Liver (tissue), 9 donors: Measurements from ENCODE around the gene NTM. TPM values are rescaled to one million over a fixed set of nuclear protein-coding genes. Genes with fewer than 3 reads are reported as not detected.

Source experiments
- DNase-seq: peaks from one replicate; pipeline ENCODE4 v3.0.0-alpha.2; 2017; ENCODE audit warnings: low spot score
- H3K27ac ChIP-seq, 2 donors: one replicate each; pipeline ENCODE4 v1.7.0; 2013; ENCODE audit warnings: inconsistent platforms in 2 of 2, low read length in 2 of 2, control low read depth in 1 of 2, low read depth in 1 of 2, mild to moderate bottlenecking in 1 of 2
- H3K27me3 ChIP-seq, 4 donors: one replicate each; pipeline versions ENCODE4 v1.6.1 to v1.7.0; 2013; ENCODE audit warnings: low read length in 3 of 4, inconsistent platforms in 1 of 4, mild to moderate bottlenecking in 1 of 4, moderate library complexity in 1 of 4; ENCODE audit not compliant: control insufficient read depth in 4 of 4, insufficient read depth in 4 of 4
- H3K36me3 ChIP-seq, 4 donors: one replicate each; pipeline versions ENCODE4 v1.6.1 to v1.7.0; 2013; ENCODE audit warnings: low read length in 3 of 4, mild to moderate bottlenecking in 3 of 4, low read depth in 1 of 4, moderate library complexity in 1 of 4; ENCODE audit not compliant: control insufficient read depth in 4 of 4, insufficient read depth in 3 of 4
- H3K4me1 ChIP-seq, 4 donors: one replicate each; pipeline versions ENCODE4 v1.6.1 to v1.7.0; 2013; ENCODE audit warnings: low read length in 3 of 4, mild to moderate bottlenecking in 3 of 4, moderate library complexity in 1 of 4; ENCODE audit not compliant: control insufficient read depth in 4 of 4, insufficient read depth in 4 of 4
- H3K4me3 ChIP-seq, 3 donors: one replicate each; pipeline versions ENCODE4 v1.6.1 to v1.7.0; 2013; ENCODE audit warnings: low read length in 3 of 3, control low read depth in 1 of 3, low read depth in 1 of 3, mild to moderate bottlenecking in 1 of 3
- H3K9ac ChIP-seq, 2 donors: one replicate each; pipeline ENCODE4 v1.7.0; 2013; ENCODE audit warnings: low read length in 2 of 2, mild to moderate bottlenecking in 2 of 2, moderate library complexity in 2 of 2, control low read depth in 1 of 2, low read depth in 1 of 2
- H3K9me3 ChIP-seq, 4 donors: one replicate each; pipeline versions ENCODE4 v1.6.1 to v1.7.0; 2013; ENCODE audit warnings: low read length in 3 of 4; ENCODE audit not compliant: control insufficient read depth in 4 of 4
- EGR1 ChIP-seq, 2 donors: IDR thresholded peaks; 2 replicates each; pipeline ENCODE4 v1.6.1; 2016 to 2018; ENCODE audit warnings: antibody characterized with exemption in 2 of 2, low read depth in 2 of 2
- FOXA1 ChIP-seq: IDR thresholded peaks from 2 replicates; pipeline ENCODE4 v1.6.1; 2016; ENCODE audit warnings: antibody characterized with exemption
- FOXA2 ChIP-seq: IDR thresholded peaks from 2 replicates; pipeline ENCODE4 v1.6.1; 2016; ENCODE audit warnings: antibody characterized with exemption
- GABPA ChIP-seq, 2 donors: IDR thresholded peaks in 1 of 2; conservative IDR thresholded peaks in 1 of 2; 2 replicates each; pipeline ENCODE4 v1.6.1; 2016; ENCODE audit warnings: antibody characterized with exemption in 2 of 2, mild to moderate bottlenecking in 1 of 2, moderate library complexity in 1 of 2
- HNF4A ChIP-seq, 2 donors: conservative IDR thresholded peaks; 2 replicates each; pipeline ENCODE4 v1.6.1; 2016; ENCODE audit warnings: antibody characterized with exemption in 2 of 2, mild to moderate bottlenecking in 2 of 2
- HNF4G ChIP-seq: IDR thresholded peaks from 2 replicates; pipeline ENCODE4 v1.6.1; 2016; ENCODE audit warnings: antibody characterized with exemption
- JUND ChIP-seq, 2 donors: IDR thresholded peaks; 2 replicates each; pipeline ENCODE4 v1.6.1; 2016; ENCODE audit warnings: antibody characterized with exemption in 2 of 2
- NR2F2 ChIP-seq: IDR thresholded peaks from 2 replicates; pipeline ENCODE4 v1.6.1; 2016; ENCODE audit warnings: antibody characterized with exemption
- RAD21 ChIP-seq, 2 donors: IDR thresholded peaks; 2 replicates each; pipeline ENCODE4 v1.6.1; 2016; ENCODE audit warnings: antibody characterized with exemption in 2 of 2, mild to moderate bottlenecking in 2 of 2
- SP1 ChIP-seq: IDR thresholded peaks from 2 replicates; pipeline ENCODE4 v1.6.1; 2018; ENCODE audit warnings: antibody characterized with exemption, mild to moderate bottlenecking
- TAF1 ChIP-seq: conservative IDR thresholded peaks from 2 replicates; pipeline ENCODE4 v1.6.1; 2016; ENCODE audit warnings: antibody characterized with exemption, mild to moderate bottlenecking
- YY1 ChIP-seq: IDR thresholded peaks from 2 replicates; pipeline ENCODE4 v1.6.1; 2016; ENCODE audit warnings: antibody characterized with exemption, mild to moderate bottlenecking
- WGBS: extraction: QIAGEN DNeasy Blood & Tissue Kit; methylation state at CpG from one replicate; pipeline ENCODE4 v1.1.7; 2013; 5-methylcytosine and 5-hydroxymethylcytosine counted together
- polyA plus RNA-seq, 2 donors: library from polyadenylated mRNA; stranded (reverse) in 1 of 2; unstranded in 1 of 2; fragments of 200-250 nt in 1 of 2; fragments of >200 nt in 1 of 2; fragmentation: Nextera tagmentation in 1 of 2; extraction: Ambion mirVana in 1 of 2; gene quantifications; one replicate each; pipeline versions ENCODE4 v1.2.1 to v1.2.3, GENCODE V29; 2013 to 2015
- total RNA-seq, 2 donors: library from RNA; depleted of rRNA; stranded (reverse); fragments of >200 nt; gene quantifications; one replicate each; pipeline ENCODE4 v1.2.3, GENCODE V29; 2014
- TF ChIP-seq, protein P1 (sequence below): IDR thresholded peaks from 2 replicates; pipeline ENCODE4 v1.6.1; 2016; ENCODE audit warnings: antibody characterized with exemption
- TF ChIP-seq, protein P2 (sequence below): IDR thresholded peaks from 2 replicates; pipeline ENCODE4 v1.6.1; 2016; ENCODE audit warnings: antibody characterized with exemption
- TF ChIP-seq, protein P3 (sequence below): fragments of 150-350 bp; IDR thresholded peaks from 2 replicates; pipeline ENCODE4 v1.5.1; 2017; ENCODE audit warnings: improper control_type of control experiment, low read depth, low read length; ENCODE audit not compliant: missing input control
- TF ChIP-seq, protein P4 (sequence below): IDR thresholded peaks from 2 replicates; pipeline ENCODE4 v1.6.1; 2016; ENCODE audit warnings: antibody characterized with exemption, mild to moderate bottlenecking
- TF ChIP-seq, protein P5 (sequence below): IDR thresholded peaks from 2 replicates; pipeline ENCODE4 v1.6.1; 2016; ENCODE audit warnings: antibody characterized with exemption
- donor health status: healthy.
- donor health status: healthy.
- donor health status: healthy.
- donor health status: healthy.
- donor health status: healthy.

Gene NTM
- total and polyA plus RNA-seq, 4 donors, result 0.08 to 1.1 (median 0.08) TPM; not detected in 1

DNA sequence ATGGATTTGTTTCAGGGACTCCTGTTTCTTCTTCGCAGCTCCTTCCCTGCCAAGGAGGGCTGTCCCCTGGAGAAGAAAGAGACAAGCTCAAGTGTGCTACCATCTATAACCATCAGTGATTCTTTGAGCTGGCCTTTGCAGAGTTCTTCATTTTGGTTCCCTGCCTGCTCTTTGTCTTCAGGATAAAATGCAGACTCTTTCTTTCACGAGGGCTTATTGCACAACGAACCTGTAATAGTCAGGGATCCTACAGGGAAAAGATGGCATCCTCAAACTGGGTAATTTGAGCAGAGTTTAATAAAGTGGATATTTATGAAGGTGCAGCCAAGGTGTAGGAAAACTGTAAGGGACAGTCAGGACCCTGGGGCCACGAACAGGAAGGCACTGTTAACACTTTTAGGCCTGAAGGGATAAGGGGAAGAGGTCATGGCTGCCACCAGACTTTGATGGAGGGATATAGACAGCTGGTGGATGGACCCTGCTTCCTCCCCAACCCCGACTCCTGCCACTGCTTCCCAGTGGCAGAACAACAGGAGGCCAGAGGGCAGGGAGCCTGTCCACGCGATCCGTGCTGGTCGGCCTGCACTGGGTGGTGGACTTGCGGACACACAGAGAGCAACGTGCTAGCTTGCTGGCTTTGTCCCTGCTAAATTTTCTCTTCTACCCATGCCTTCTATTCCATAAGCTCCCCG, 767.0 kb downstream of the NTM start (continued):
- TF ChIP-seq, protein P1, sequence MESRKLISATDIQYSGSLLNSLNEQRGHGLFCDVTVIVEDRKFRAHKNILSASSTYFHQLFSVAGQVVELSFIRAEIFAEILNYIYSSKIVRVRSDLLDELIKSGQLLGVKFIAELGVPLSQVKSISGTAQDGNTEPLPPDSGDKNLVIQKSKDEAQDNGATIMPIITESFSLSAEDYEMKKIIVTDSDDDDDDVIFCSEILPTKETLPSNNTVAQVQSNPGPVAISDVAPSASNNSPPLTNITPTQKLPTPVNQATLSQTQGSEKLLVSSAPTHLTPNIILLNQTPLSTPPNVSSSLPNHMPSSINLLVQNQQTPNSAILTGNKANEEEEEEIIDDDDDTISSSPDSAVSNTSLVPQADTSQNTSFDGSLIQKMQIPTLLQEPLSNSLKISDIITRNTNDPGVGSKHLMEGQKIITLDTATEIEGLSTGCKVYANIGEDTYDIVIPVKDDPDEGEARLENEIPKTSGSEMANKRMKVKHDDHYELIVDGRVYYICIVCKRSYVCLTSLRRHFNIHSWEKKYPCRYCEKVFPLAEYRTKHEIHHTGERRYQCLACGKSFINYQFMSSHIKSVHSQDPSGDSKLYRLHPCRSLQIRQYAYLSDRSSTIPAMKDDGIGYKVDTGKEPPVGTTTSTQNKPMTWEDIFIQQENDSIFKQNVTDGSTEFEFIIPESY, result no peak

DNA sequence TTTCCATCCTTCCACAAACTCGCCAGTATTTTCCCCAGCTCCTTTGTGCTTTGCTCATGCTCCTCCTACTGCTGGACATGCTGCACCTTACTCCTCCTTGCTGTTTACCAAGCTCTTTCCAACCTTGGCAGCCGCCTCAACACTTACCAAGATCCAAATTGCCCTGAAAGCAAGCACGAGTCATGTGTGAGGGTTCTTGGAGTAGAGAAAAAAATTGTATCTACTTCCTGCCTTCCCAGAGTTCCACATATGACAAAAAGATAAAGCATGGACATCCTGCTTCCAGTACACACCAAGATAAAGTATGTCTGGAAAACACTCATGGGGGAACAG, 767.5 kb downstream of the NTM start:
- H3K27me3 ChIP-seq, result peaks cover 0 to 2% (median 0%) of the 10 kb centered on the region in 4 donors
- no peaks in the 10 kb centered on the region for H3K4me1 ChIP-seq
- H3K27ac ChIP-seq, result no peak overlapping the region
- 71% methylated on average over 3 of the region's 3 CpGs for WGBS
- no peaks in the 10 kb centered on the region for H3K9me3 ChIP-seq
- TF ChIP-seq, protein P2, sequence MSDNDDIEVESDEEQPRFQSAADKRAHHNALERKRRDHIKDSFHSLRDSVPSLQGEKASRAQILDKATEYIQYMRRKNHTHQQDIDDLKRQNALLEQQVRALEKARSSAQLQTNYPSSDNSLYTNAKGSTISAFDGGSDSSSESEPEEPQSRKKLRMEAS, result no peak
- TF ChIP-seq HNF4A (conservative IDR thresholded peaks at IDR 0.05) (no peak), GABPA (IDR thresholded peaks at IDR 0.05 in 1 of 2, conservative IDR thresholded peaks at IDR 0.05 in 1 of 2) (no peak), SP1 (no peak), JUND (IDR thresholded peaks at IDR 0.05) (no peak), TAF1 (no peak), FOXA2 (no peak), NR2F2 (no peak), YY1 (no peak), HNF4G (no peak), EGR1 (IDR thresholded peaks at IDR 0.05; ENCODE audit: low read depth in 2 of 2) (no peak), RAD21 (IDR thresholded peaks at IDR 0.05) (no peak), FOXA1 (no peak)
- TF ChIP-seq, protein P3, sequence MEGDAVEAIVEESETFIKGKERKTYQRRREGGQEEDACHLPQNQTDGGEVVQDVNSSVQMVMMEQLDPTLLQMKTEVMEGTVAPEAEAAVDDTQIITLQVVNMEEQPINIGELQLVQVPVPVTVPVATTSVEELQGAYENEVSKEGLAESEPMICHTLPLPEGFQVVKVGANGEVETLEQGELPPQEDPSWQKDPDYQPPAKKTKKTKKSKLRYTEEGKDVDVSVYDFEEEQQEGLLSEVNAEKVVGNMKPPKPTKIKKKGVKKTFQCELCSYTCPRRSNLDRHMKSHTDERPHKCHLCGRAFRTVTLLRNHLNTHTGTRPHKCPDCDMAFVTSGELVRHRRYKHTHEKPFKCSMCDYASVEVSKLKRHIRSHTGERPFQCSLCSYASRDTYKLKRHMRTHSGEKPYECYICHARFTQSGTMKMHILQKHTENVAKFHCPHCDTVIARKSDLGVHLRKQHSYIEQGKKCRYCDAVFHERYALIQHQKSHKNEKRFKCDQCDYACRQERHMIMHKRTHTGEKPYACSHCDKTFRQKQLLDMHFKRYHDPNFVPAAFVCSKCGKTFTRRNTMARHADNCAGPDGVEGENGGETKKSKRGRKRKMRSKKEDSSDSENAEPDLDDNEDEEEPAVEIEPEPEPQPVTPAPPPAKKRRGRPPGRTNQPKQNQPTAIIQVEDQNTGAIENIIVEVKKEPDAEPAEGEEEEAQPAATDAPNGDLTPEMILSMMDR, result no peak
- TF ChIP-seq, protein P4, sequence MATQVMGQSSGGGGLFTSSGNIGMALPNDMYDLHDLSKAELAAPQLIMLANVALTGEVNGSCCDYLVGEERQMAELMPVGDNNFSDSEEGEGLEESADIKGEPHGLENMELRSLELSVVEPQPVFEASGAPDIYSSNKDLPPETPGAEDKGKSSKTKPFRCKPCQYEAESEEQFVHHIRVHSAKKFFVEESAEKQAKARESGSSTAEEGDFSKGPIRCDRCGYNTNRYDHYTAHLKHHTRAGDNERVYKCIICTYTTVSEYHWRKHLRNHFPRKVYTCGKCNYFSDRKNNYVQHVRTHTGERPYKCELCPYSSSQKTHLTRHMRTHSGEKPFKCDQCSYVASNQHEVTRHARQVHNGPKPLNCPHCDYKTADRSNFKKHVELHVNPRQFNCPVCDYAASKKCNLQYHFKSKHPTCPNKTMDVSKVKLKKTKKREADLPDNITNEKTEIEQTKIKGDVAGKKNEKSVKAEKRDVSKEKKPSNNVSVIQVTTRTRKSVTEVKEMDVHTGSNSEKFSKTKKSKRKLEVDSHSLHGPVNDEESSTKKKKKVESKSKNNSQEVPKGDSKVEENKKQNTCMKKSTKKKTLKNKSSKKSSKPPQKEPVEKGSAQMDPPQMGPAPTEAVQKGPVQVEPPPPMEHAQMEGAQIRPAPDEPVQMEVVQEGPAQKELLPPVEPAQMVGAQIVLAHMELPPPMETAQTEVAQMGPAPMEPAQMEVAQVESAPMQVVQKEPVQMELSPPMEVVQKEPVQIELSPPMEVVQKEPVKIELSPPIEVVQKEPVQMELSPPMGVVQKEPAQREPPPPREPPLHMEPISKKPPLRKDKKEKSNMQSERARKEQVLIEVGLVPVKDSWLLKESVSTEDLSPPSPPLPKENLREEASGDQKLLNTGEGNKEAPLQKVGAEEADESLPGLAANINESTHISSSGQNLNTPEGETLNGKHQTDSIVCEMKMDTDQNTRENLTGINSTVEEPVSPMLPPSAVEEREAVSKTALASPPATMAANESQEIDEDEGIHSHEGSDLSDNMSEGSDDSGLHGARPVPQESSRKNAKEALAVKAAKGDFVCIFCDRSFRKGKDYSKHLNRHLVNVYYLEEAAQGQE, result no peak
- TF ChIP-seq, protein P5, sequence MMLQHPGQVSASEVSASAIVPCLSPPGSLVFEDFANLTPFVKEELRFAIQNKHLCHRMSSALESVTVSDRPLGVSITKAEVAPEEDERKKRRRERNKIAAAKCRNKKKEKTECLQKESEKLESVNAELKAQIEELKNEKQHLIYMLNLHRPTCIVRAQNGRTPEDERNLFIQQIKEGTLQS, result no peak
- TF ChIP-seq, protein P1, result no peak
- no peak for DNase-seq
- H3K36me3 ChIP-seq, result no peaks in the 10 kb centered on the region
- H3K4me3 ChIP-seq, result no peak overlapping the region
- no peak overlapping the region for H3K9ac ChIP-seq
